ENCODE results near the gene NUDT7. TPM values are rescaled to one million over a fixed set of nuclear protein-coding genes. Genes with fewer than 3 reads are reported as not detected.

The NUDT7 gene
- total and polyA plus RNA-seq, 2 donors from 2014 or later = 7.6 to 43.8 TPM

GRCh38 chr16:77760800-77761199 lies 38.5 kb downstream of the NUDT7 start:
- H3K36me3 ChIP-seq (ENCODE audit: control insufficient read depth in 2 of 3, insufficient read depth in 3 of 3, low read length in 3 of 3) = no peaks in the 10 kb centered on the region
- H3K4me3 ChIP-seq (ENCODE audit: low read length in 3 of 3) = no peak overlapping the region
- H3K9ac ChIP-seq (ENCODE audit: low read length in 3 of 3) = no peak overlapping the region
- TF ChIP-seq CTCF (IDR thresholded peaks at IDR 0.05; ENCODE audit: borderline replicate concordance, extremely low read depth, insufficient read depth) = no peak
- DNase-seq = no peak
- no peaks in the 10 kb centered on the region for H3K27me3 ChIP-seq (ENCODE audit: control insufficient read depth, insufficient read depth, low read length)
- no peak overlapping the region for H3K27ac ChIP-seq (ENCODE audit: low read depth in 2 of 2, low read length in 2 of 2)
- H3K9me3 ChIP-seq (ENCODE audit: control insufficient read depth in 2 of 3, insufficient read depth in 1 of 3, low read length in 3 of 3) = no peaks in the 10 kb centered on the region
- peaks cover 0 to 6% (median 0%) of the 10 kb centered on the region in 3 donors for H3K4me1 ChIP-seq (ENCODE audit: control insufficient read depth in 2 of 3, insufficient read depth in 2 of 3, low read depth in 1 of 3, low read length in 3 of 3)
- no peak for FAIRE-seq
- intact Hi-C loops (cut with DNase I) = no loop called here

- H3K9ac ChIP-seq (ENCODE audit: low read length in 3 of 3) = no peak overlapping the region
- H3K4me1 ChIP-seq (ENCODE audit: control insufficient read depth in 2 of 3, insufficient read depth in 2 of 3, low read depth in 1 of 3, low read length in 3 of 3) = peaks cover 0 to 6% (median 0%) of the 10 kb centered on the region in 3 donors
- no peak for TF ChIP-seq CTCF (IDR thresholded peaks at IDR 0.05; ENCODE audit: borderline replicate concordance, extremely low read depth, insufficient read depth)
- no peaks in the 10 kb centered on the region for H3K36me3 ChIP-seq (ENCODE audit: control insufficient read depth in 2 of 3, insufficient read depth in 3 of 3, low read length in 3 of 3)
- no peak for DNase-seq
- H3K4me3 ChIP-seq (ENCODE audit: low read length in 3 of 3) = no peak overlapping the region
- H3K27me3 ChIP-seq (ENCODE audit: control insufficient read depth, insufficient read depth, low read length) = no peaks in the 10 kb centered on the region
- no peak overlapping the region for H3K27ac ChIP-seq (ENCODE audit: low read depth in 2 of 2, low read length in 2 of 2)
- H3K9me3 ChIP-seq (ENCODE audit: control insufficient read depth in 2 of 3, insufficient read depth in 1 of 3, low read length in 3 of 3) = no peaks in the 10 kb centered on the region
- FAIRE-seq = no peak
- intact Hi-C loops (cut with DNase I) = no loop called here
Observed at GRCh38 chr16:77761204-77761603, 38.9 kb downstream of the NUDT7 start.

- H3K36me3 ChIP-seq (ENCODE audit: control insufficient read depth in 2 of 3, insufficient read depth in 3 of 3, low read length in 3 of 3) = no peaks in the 10 kb centered on the region
- no peak for TF ChIP-seq CTCF (IDR thresholded peaks at IDR 0.05; ENCODE audit: borderline replicate concordance, extremely low read depth, insufficient read depth)
- no peak overlapping the region for H3K27ac ChIP-seq (ENCODE audit: low read depth in 2 of 2, low read length in 2 of 2)
- intact Hi-C loops (cut with DNase I) = no loop called here
- DNase-seq (no peak), FAIRE-seq (no peak)
- no peak overlapping the region for H3K9ac ChIP-seq (ENCODE audit: low read length in 3 of 3)
- H3K4me1 ChIP-seq (ENCODE audit: control insufficient read depth in 2 of 3, insufficient read depth in 2 of 3, low read depth in 1 of 3, low read length in 3 of 3) = peaks cover 0 to 6% (median 0%) of the 10 kb centered on the region in 3 donors
- H3K9me3 ChIP-seq (ENCODE audit: control insufficient read depth in 2 of 3, insufficient read depth in 1 of 3, low read length in 3 of 3) = no peaks in the 10 kb centered on the region
- H3K27me3 ChIP-seq (ENCODE audit: control insufficient read depth, insufficient read depth, low read length) = no peaks in the 10 kb centered on the region
- H3K4me3 ChIP-seq (ENCODE audit: low read length in 3 of 3) = no peak overlapping the region
Observed at GRCh38 chr16:77762262-77762661, 39.9 kb downstream of the NUDT7 start.

GRCh38 chr16:77763994-77764393 lies 41.7 kb downstream of the NUDT7 start:
- intact Hi-C loops (cut with DNase I) = no loop called here
- H3K27ac ChIP-seq (ENCODE audit: low read depth in 2 of 2, low read length in 2 of 2) = no peak overlapping the region

More at GRCh38 chr16:77763994-77764393, 41.7 kb downstream of the NUDT7 start:
- H3K9ac ChIP-seq (ENCODE audit: low read length in 3 of 3) = no peak overlapping the region
- H3K36me3 ChIP-seq (ENCODE audit: control insufficient read depth in 2 of 3, insufficient read depth in 3 of 3, low read length in 3 of 3) = no peaks in the 10 kb centered on the region
- H3K4me3 ChIP-seq (ENCODE audit: low read length in 3 of 3) = no peak overlapping the region
- H3K9me3 ChIP-seq (ENCODE audit: control insufficient read depth in 2 of 3, insufficient read depth in 1 of 3, low read length in 3 of 3) = no peaks in the 10 kb centered on the region
- no peak for TF ChIP-seq CTCF (IDR thresholded peaks at IDR 0.05; ENCODE audit: borderline replicate concordance, extremely low read depth, insufficient read depth)
- DNase-seq (no peak), FAIRE-seq (no peak)
- peaks cover 0 to 6% (median 0%) of the 10 kb centered on the region in 3 donors for H3K4me1 ChIP-seq (ENCODE audit: control insufficient read depth in 2 of 3, insufficient read depth in 2 of 3, low read depth in 1 of 3, low read length in 3 of 3)
- no peaks in the 10 kb centered on the region for H3K27me3 ChIP-seq (ENCODE audit: control insufficient read depth, insufficient read depth, low read length)
